ENCODE measurements around the gene TPGS2.

- TF ChIP-seq POLR2A (IDR thresholded peaks at IDR 0.05) (no peak), CTCF (IDR thresholded peaks at IDR 0.05 in 8 of 11, conservative IDR thresholded peaks at IDR 0.05 in 3 of 11) (no peak)
Observed at GRCh38 chr18:36817039-36817438, 11.8 kb downstream of the TPGS2 start.
